ENCODE data around the gene YPEL4. TPM values are rescaled to one million over a fixed set of nuclear protein-coding genes. Genes with fewer than 3 reads are reported as not detected.

The YPEL4 gene
- total RNA-seq, 4 donors from 2014 or later = 0.56 to 0.95 TPM; not detected in 2

GRCh38 chr11:57616595-57616994 is 33.1 kb downstream of the YPEL4 start:
- Histone ChIP-seq H3K4me1 (peaks cover 0 to 12% (median 0%) of the 10 kb centered on the region in 3 donors), H3K27ac (no peak overlapping the region), H3K36me3 (peaks cover 0 to 50% (median 7%) of the 10 kb centered on the region in 3 donors), H3K4me3 (no peak overlapping the region), H3K27me3 (no peaks in the 10 kb centered on the region), H3K9me3 (peaks cover 0 to 10% (median 0%) of the 10 kb centered on the region in 3 donors)
- no peak for TF ChIP-seq CTCF (IDR thresholded peaks at IDR 0.05)
- 51 to 71% methylated on average over 2 to 3 of the region's 3 CpGs for WGBS, 2 donors
- intact Hi-C loops (cut with DNase I) = no loop called here
- DNase-seq = no peak

GRCh38 chr11:57615308-57615707 is 34.4 kb downstream of the YPEL4 start:
- Histone ChIP-seq H3K27ac (no peak overlapping the region), H3K4me3 (no peak overlapping the region), H3K36me3 (peaks cover 0 to 62% (median 7%) of the 10 kb centered on the region in 3 donors), H3K27me3 (no peaks in the 10 kb centered on the region), H3K9me3 (peaks cover 0 to 10% (median 0%) of the 10 kb centered on the region in 3 donors), H3K4me1 (peaks cover 0 to 12% (median 0%) of the 10 kb centered on the region in 3 donors)
- intact Hi-C loops (cut with DNase I) = no loop called here
- DNase-seq = no peak
- WGBS, 2 donors = 42 to 75% methylated on average over 1 of the region's 1 CpG
- no peak for TF ChIP-seq CTCF (IDR thresholded peaks at IDR 0.05)
- TF ChIP-seq POLR2A (IDR thresholded peaks at IDR 0.05) = no peak

GRCh38 chr11:57614234-57614772 is 35.4 kb downstream of the YPEL4 start:
- no peak overlapping the region for H3K27ac ChIP-seq
- H3K4me3 ChIP-seq = no peak overlapping the region
- no peaks in the 10 kb centered on the region for H3K27me3 ChIP-seq
- intact Hi-C loops (cut with DNase I) = no loop called here
- H3K9me3 ChIP-seq = peaks cover 0 to 5% (median 0%) of the 10 kb centered on the region in 3 donors
- no peak for DNase-seq
- H3K4me1 ChIP-seq = peaks cover 0 to 12% (median 0%) of the 10 kb centered on the region in 3 donors
- WGBS, 2 donors = 36 to 71% methylated on average over 5 to 9 of the region's 10 CpGs
- TF ChIP-seq CTCF (IDR thresholded peaks at IDR 0.05) (no peak), POLR2A (IDR thresholded peaks at IDR 0.05) (no peak)
- peaks cover 0 to 69% (median 7%) of the 10 kb centered on the region in 3 donors for H3K36me3 ChIP-seq

GRCh38 chr11:57610170-57610569 is 39.5 kb downstream of the YPEL4 start:
- TF ChIP-seq POLR2A (IDR thresholded peaks at IDR 0.05) (no peak), CTCF (IDR thresholded peaks at IDR 0.05) (no peak)
- no peaks in the 10 kb centered on the region for H3K9me3 ChIP-seq
- no peak overlapping the region for H3K27ac ChIP-seq
- no peaks in the 10 kb centered on the region for H3K4me1 ChIP-seq
- H3K4me3 ChIP-seq = no peak overlapping the region
- intact Hi-C loops (cut with DNase I) = no loop called here
- DNase-seq = no peak
- no peaks in the 10 kb centered on the region for H3K27me3 ChIP-seq
- WGBS, 2 donors = 85 to 92% methylated on average over 4 of the region's 4 CpGs
- peaks cover 0 to 95% (median 11%) of the 10 kb centered on the region in 3 donors for H3K36me3 ChIP-seq

- Histone ChIP-seq H3K4me1 (no peaks in the 10 kb centered on the region), H3K36me3 (peaks cover 0 to 46% (median 4%) of the 10 kb centered on the region in 3 donors), H3K4me3 (no peak overlapping the region), H3K27me3 (no peaks in the 10 kb centered on the region), H3K9me3 (no peaks in the 10 kb centered on the region), H3K27ac (no peak overlapping the region)
- 96 to 100% methylated on average over 5 of the region's 5 CpGs for WGBS, 2 donors
- TF ChIP-seq POLR2A (IDR thresholded peaks at IDR 0.05) (no peak), CTCF (IDR thresholded peaks at IDR 0.05) (no peak)
- intact Hi-C loops (cut with DNase I) = no loop called here
- no peak for DNase-seq
Observed at GRCh38 chr11:57605028-57605420, 44.7 kb downstream of the YPEL4 start.

All from esophagus squamous epithelium (tissue), 5 donors.